ENCODE data around the gene SARNP.

Gene SARNP

GRCh38 chr12:55833056-55833455 lies 15.5 kb upstream of the SARNP start:
- no peak overlapping the region for H3K27ac ChIP-seq
- no peaks in the 10 kb centered on the region for H3K9me3 ChIP-seq
- no peaks in the 10 kb centered on the region for H3K27me3 ChIP-seq
- no peak for TF ChIP-seq CTCF (IDR thresholded peaks at IDR 0.05)
- H3K36me3 ChIP-seq = no peaks in the 10 kb centered on the region
- no peak overlapping the region for H3K4me3 ChIP-seq (ENCODE audit: low read depth in 1 of 2, low read length in 1 of 2)
- H3K4me1 ChIP-seq (ENCODE audit: control insufficient read depth in 1 of 2, insufficient read depth in 1 of 2, low read depth in 1 of 2, low read length in 1 of 2) = peaks cover 21 to 23% of the 10 kb centered on the region in 2 experiments

GRCh38 chr12:55831447-55831815 lies 13.9 kb upstream of the SARNP start:
- TF ChIP-seq CTCF (IDR thresholded peaks at IDR 0.05) = no peak
- Histone ChIP-seq H3K36me3 (no peaks in the 10 kb centered on the region), H3K27me3 (no peaks in the 10 kb centered on the region), H3K27ac (peak overlapping the region; percentile 31), H3K4me1 (ENCODE audit: control insufficient read depth in 1 of 2, insufficient read depth in 1 of 2, low read depth in 1 of 2, low read length in 1 of 2) (peaks cover 31% of the 10 kb centered on the region in 2 experiments), H3K4me3 (ENCODE audit: low read depth in 1 of 2, low read length in 1 of 2) (peak overlapping the region in 1 of 2 experiments; percentile 98), H3K9me3 (no peaks in the 10 kb centered on the region)

- Histone ChIP-seq H3K27ac (peak overlapping the region; percentile 31), H3K4me3 (ENCODE audit: low read depth in 1 of 2, low read length in 1 of 2) (peak overlapping the region; percentile 85 to 98), H3K36me3 (no peaks in the 10 kb centered on the region), H3K9me3 (no peaks in the 10 kb centered on the region), H3K4me1 (ENCODE audit: control insufficient read depth in 1 of 2, insufficient read depth in 1 of 2, low read depth in 1 of 2, low read length in 1 of 2) (peaks cover 31% of the 10 kb centered on the region in 2 experiments), H3K27me3 (no peaks in the 10 kb centered on the region)
- no peak for TF ChIP-seq CTCF (IDR thresholded peaks at IDR 0.05)
Observed at GRCh38 chr12:55830601-55831446, 13.3 kb upstream of the SARNP start.

- H3K4me1 ChIP-seq (ENCODE audit: control insufficient read depth in 1 of 2, insufficient read depth in 1 of 2, low read depth in 1 of 2, low read length in 1 of 2) = peaks cover 31% of the 10 kb centered on the region in 2 experiments
- no peak for TF ChIP-seq CTCF (IDR thresholded peaks at IDR 0.05)
- H3K36me3 ChIP-seq = no peaks in the 10 kb centered on the region
- H3K27me3 ChIP-seq = no peaks in the 10 kb centered on the region
- H3K4me3 ChIP-seq (ENCODE audit: low read depth in 1 of 2, low read length in 1 of 2) = peak overlapping the region; percentile 85 to 98
- H3K9me3 ChIP-seq = no peaks in the 10 kb centered on the region
- peak overlapping the region; percentile 89 for H3K27ac ChIP-seq
Observed at GRCh38 chr12:55829967-55830600, 12.6 kb upstream of the SARNP start.

- H3K4me1 ChIP-seq (ENCODE audit: control insufficient read depth in 1 of 2, insufficient read depth in 1 of 2, low read depth in 1 of 2, low read length in 1 of 2) = peaks cover 31% of the 10 kb centered on the region in 2 experiments
- H3K9me3 ChIP-seq = no peaks in the 10 kb centered on the region
Observed at GRCh38 chr12:55828357-55828756, 10.8 kb upstream of the SARNP start.

More at GRCh38 chr12:55828357-55828756, 10.8 kb upstream of the SARNP start:
- TF ChIP-seq CTCF (IDR thresholded peaks at IDR 0.05) = no peak
- Histone ChIP-seq H3K4me3 (ENCODE audit: low read depth in 1 of 2, low read length in 1 of 2) (peak overlapping the region; percentile 85 to 98), H3K27me3 (no peaks in the 10 kb centered on the region), H3K27ac (peak overlapping the region; percentile 89), H3K36me3 (peaks cover under 1% of the 10 kb centered on the region)

All from neutrophil (primary cell).